GM18868 (cell line): ENCODE measurements around the gene SCUBE1.

Experiments used
- ATAC-seq: cut with Tn5 transposase; IDR thresholded peaks from one replicate; pipeline ENCODE4 v1.9.1; 2021; ENCODE audit warnings: mild to moderate bottlenecking, moderate library complexity; ENCODE audit not compliant: unreplicated experiment

The SCUBE1 gene

GRCh38 chr22:43343262-43343669 is at the start of gene SCUBE1:
TSS of gene SCUBE1 (minus strand) at chr22:43343372. CDS start at chr22:43343261, 111 bp downstream.
- no peak for ATAC-seq

GRCh38 chr22:43392385-43392989 is 49.3 kb upstream of the SCUBE1 start:
- ATAC-seq = no peak

- ATAC-seq = no peak
Observed at GRCh38 chr22:43391306-43391705, 48.1 kb upstream of the SCUBE1 start.

GRCh38 chr22:43390872-43391271 is 47.7 kb upstream of the SCUBE1 start:
- no peak for ATAC-seq

- ATAC-seq = no peak
Observed at GRCh38 chr22:43390166-43390565, 47.0 kb upstream of the SCUBE1 start.

- no peak for ATAC-seq
Observed at GRCh38 chr22:43389227-43389836, 46.2 kb upstream of the SCUBE1 start.

GRCh38 chr22:43388420-43388851 is 45.3 kb upstream of the SCUBE1 start:
- no peak for ATAC-seq

- ATAC-seq = no peak
Observed at GRCh38 chr22:43387815-43388214, 44.6 kb upstream of the SCUBE1 start.

GRCh38 chr22:43385770-43386641 is 42.8 kb upstream of the SCUBE1 start:
- ATAC-seq = no peak

GRCh38 chr22:43384863-43385262 is 41.7 kb upstream of the SCUBE1 start:
- no peak for ATAC-seq

- no peak for ATAC-seq
Observed at GRCh38 chr22:43381693-43382092, 38.5 kb upstream of the SCUBE1 start.

GRCh38 chr22:43377896-43378704 is 34.9 kb upstream of the SCUBE1 start:
- ATAC-seq = no peak

GRCh38 chr22:43377548-43377895 is 34.4 kb upstream of the SCUBE1 start:
- ATAC-seq = no peak

GRCh38 chr22:43376765-43377547 is 33.8 kb upstream of the SCUBE1 start:
- no peak for ATAC-seq

- no peak for ATAC-seq
Observed at GRCh38 chr22:43375951-43376455, 32.8 kb upstream of the SCUBE1 start.

- ATAC-seq = no peak
Observed at GRCh38 chr22:43370036-43370435, 26.9 kb upstream of the SCUBE1 start.

- ATAC-seq = no peak
Observed at GRCh38 chr22:43365715-43366440, 22.7 kb upstream of the SCUBE1 start.

GRCh38 chr22:43364169-43364435 is 20.9 kb upstream of the SCUBE1 start:
- no peak for ATAC-seq

GRCh38 chr22:43363315-43364168 is 20.4 kb upstream of the SCUBE1 start:
- ATAC-seq = no peak
